GM21529 (cell line): ENCODE results near the gene SLC25A42.
"Not testable (repeated sequence)": the region's sequence is repeated elsewhere in the genome, so short reads cannot be mapped to it uniquely, and the experiment has no call there.

Source experiments
- ATAC-seq: cut with Tn5 transposase; IDR thresholded peaks from one replicate; pipeline ENCODE4 v1.9.1; 2021; ENCODE audit not compliant: unreplicated experiment

SLC25A42 gene

DNA sequence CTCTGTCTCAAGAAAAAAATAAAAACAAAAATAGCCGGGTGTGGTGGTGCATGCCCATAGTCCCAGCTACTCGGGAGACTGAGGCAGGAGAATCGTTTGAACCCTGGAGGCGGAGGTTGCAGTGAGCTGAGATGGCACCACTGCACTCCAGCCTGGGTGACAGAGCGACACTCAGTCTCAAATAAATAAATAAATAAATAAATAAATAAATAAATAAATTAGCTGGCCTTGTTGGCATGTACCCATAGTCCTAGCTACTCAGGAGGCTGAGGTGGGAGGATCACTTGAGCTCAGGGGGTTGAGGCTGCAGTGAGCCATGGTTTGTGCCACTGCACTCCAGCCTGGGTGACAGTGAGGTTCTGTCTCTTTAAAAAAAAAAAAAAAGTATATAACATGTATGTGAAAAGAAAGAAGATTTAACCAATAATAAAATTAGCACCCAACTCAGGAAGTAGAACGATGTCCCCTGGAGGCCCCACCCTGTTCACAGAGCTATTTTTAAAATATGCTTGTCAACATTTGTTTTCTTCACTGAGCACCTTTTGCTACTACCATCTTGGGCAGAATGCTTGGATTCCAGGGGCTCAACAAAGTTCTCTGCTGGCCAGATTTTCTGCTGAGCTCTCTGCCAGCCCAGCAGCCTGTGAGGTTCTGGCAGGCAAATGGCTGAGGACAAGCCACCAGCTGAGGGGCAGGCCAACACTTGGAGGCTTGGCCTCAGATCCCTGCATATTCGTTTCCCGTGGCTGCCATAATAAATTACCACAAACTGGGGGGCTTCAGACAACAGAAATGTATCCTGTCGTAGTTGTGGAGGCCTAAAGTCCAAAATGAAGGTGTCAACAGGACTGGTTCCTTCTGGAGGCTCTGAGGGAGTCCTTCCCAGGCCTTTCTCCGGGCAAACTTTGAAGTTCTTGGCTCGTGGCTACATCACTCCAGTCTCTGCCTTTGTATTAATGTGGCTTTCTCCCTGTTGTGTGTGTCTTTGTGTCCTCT lies 5.2 kb downstream of the SLC25A42 start:
- ATAC-seq, result no peak

DNA sequence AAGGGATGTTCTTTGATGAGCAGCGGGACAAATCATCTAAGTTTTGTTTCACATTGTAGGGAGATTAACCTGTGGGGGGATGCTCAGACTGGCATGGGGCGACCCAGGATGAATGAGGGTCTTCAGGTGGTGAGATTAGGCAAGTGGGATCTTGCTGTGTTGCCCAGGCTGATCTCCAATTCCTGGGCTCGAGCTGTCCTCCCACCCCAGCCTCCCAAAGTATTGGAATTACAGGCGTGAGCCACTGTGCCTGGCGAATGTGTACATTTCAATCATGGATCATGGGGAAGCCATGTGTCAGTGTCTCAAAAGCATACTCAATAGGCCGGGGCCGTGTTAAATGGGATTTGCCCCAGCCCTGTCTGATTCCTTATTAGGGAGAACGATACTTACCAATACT lies 8.1 kb downstream of the SLC25A42 start:
- no peak for ATAC-seq

DNA sequence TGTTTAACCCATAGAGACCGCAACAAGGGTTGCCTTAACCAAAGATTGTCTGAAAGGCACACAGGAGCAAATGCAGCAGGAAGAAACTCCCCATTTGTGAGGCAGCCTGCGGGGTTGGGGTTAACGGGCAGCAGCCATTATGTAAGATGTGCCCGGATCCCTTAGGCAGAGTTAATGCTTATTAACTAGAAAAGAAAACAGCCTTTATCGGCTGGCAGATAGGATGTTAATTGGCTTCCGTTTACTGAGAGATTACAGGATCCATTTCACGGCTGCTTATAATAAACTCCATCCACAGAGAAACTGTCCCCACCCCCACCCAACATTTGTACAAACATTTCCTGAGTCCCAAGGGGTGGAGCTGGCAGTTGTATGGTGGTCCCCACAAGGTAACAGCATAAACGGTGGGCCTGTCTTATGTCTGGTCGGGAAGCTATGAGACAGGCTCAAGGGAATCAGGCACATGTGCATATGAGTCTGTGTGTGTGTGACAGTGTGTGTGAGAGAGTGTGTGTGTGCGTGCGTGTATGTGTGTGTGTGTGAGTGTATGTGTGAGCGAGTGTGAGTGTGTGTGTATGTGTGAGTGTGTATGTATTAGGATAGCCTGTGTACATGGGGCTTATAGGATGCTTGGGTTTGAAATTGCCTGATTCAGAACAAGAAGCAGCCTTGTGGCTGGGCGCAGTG lies 10.5 kb downstream of the SLC25A42 start:
- ATAC-seq, result no peak

GRCh38 chr19:19075126-19075525 lies 11.3 kb downstream of the SLC25A42 start:
- ATAC-seq, result no peak

GRCh38 chr19:19076476-19076875 lies 12.7 kb downstream of the SLC25A42 start:
- ATAC-seq, result no peak

DNA sequence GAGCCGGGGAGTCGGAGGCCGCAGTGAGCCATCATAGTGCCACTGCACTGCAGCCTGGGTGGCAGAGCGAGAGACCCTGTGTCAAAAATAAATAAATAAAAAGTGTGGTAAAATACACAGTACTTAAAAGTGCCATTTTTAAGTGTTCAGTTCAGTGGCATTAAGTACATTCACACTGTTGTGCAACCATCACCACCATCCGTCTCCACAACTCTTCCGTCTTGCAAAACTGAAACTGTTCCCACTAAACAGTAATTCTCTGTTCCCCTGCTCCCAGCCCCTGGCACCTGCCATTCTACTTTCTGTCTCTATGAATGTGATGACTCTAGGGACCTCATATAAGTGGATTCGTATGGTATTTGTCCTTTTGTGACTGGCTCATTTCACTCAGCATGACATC lies 13.3 kb downstream of the SLC25A42 start:
- ATAC-seq, result no peak

DNA sequence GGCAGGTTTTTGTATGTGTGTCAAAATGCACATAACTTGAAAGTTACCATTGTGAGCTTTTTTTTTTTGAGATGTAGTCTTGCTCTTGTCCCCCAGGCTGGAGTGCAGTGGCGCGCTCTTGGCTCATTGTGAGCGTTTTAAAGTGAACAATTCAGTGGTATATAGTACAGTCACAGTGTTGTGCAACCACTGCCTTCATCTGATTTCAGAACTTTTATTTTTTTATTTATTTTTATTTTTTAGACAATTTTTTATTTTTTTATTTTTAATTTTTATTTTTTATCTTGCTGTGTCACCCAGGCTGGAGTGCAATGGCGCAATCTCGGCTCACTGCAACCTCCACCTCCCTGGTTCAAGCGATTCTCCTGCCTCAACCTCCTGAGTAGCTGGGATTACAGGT lies 15.0 kb downstream of the SLC25A42 start:
- ATAC-seq, result no peak

- no peak for ATAC-seq
Observed at GRCh38 chr19:19079571-19079970, 15.8 kb downstream of the SLC25A42 start.

GRCh38 chr19:19081642-19082151 lies 17.9 kb downstream of the SLC25A42 start:
- no peak for ATAC-seq

GRCh38 chr19:19083413-19084178 lies 19.8 kb downstream of the SLC25A42 start:
- no peak for ATAC-seq

GRCh38 chr19:19087676-19088075 lies 23.9 kb downstream of the SLC25A42 start:
- ATAC-seq, result no peak

GRCh38 chr19:19094513-19094912 lies 30.7 kb downstream of the SLC25A42 start:
- ATAC-seq, result no peak

- no peak for ATAC-seq
Observed at GRCh38 chr19:19095691-19096090, 31.9 kb downstream of the SLC25A42 start.

DNA sequence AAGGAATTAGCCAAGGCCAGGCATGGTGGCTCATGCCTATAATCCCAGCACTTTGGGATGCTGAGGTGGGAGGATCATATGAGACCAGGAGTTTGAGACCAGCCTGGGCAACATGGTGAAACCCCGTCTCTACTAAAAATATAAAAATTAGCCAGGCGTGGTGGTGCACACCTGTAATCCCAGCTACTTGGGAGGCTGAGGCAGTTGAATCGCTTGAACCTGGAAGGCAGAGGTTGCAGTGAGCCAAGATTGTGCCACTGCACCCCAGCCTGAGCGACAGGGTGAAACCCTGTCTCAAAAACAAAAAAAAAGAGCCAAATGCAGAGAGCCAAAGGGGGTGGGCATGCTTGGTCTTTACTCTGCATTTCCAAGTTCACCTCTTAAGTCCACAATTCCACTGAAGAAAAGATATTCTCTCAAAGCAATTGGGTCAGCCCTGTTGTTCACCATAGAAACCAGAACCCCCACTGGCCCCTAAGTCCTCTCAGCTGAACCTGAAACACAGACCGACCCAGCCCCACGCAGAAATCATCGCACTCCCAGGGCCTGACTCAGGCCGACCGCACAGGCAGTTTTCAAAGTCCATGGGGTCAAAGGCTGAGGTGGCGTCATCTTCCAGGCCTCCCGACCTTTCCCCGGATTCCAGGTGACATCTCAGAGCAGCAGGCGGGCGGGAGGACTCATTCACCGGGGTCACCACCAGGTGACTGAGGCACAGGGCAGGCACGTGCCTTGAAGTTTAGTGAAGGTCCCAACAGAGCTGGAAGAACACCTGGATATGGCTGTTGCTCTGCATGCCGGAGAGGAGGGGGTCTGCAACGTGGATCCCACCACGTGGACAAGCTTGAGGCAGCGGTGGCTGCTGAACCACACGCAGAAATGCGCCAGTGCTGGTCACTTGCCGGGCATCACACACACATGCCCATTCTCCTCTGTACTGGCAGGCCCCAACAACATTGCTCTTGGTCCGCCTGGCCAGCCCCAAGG lies 33.1 kb downstream of the SLC25A42 start:
- ATAC-seq, result no peak

GRCh38 chr19:19098084-19098702 lies 34.4 kb downstream of the SLC25A42 start:
- no peak for ATAC-seq

DNA sequence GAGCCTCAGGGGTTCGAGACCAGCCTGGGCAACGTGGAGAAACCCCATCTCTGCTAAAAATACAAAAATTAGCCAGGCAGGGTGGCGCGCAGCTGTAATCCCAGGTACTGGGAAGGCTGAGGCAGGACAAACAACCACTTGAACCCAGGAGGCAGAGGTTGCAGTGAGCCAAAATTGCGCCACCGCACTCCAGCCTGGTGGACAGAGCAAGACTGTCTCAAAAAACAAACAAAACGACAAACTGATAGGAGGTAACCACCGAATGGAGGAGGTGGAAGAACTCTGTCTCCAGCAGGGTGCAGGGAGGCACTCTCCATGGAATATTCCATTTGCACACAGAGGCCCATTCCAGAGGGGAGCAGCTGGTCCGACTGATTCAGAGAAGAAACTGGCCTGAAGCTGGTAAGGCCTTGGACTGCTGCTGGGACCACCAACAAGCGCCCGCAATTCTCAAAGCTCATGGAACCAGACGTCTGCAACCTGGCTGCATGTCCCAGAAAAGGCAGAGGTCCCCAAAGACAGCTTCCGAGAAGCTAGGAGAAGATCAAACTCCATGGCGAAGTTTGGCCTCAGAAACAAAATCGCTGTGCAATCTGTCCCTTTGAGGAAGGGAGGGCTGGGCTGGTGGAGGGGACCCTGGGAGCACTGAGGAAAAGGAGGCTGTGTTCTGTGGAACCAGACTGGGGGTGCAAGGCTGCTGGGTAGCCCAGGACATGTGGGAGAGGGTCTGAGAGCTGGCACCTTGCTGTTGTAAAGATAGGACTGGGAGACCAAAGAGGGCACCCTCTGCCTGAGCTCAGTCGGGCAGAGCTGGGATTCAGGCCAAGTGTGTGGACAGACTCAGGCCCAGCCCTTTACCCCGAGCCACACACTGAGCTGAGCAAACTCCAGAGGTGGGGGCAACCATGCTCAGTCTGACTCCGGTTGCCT lies 35.2 kb downstream of the SLC25A42 start:
- ATAC-seq, result no peak

- no peak for ATAC-seq
Observed at GRCh38 chr19:19101540-19101939, 37.7 kb downstream of the SLC25A42 start.

DNA sequence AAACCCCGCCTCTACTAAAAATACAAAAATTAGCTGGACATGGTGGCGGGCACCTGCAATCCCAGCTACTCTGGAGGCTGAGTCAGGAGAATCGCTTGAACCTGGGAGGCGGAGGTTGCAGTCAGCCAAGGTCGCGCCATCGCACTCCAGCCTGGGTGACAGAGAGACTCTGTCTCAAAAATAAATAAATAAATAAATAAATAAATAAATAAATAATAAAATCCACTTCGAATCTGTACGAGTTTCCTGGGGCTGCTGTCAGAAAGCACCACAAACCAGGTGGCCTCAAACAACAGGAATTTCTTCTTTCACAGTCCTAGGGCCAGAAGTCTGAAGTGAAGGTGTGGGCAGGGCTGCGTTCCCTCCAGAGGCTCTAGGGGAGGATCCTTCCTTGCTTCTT lies 38.8 kb downstream of the SLC25A42 start:
- not testable (repeated sequence) for ATAC-seq
